ENCODE measurements around the gene NOP14. TPM values are rescaled to one million over a fixed set of nuclear protein-coding genes. Genes with fewer than 3 reads are reported as not detected.
"Not testable (repeated sequence)": the region's sequence is repeated elsewhere in the genome, so short reads cannot be mapped to it uniquely, and the experiment has no call there.

NOP14 gene
- total and polyA plus RNA-seq, 8 donors: 11.1 to 31.0 (median 17.4) TPM

DNA sequence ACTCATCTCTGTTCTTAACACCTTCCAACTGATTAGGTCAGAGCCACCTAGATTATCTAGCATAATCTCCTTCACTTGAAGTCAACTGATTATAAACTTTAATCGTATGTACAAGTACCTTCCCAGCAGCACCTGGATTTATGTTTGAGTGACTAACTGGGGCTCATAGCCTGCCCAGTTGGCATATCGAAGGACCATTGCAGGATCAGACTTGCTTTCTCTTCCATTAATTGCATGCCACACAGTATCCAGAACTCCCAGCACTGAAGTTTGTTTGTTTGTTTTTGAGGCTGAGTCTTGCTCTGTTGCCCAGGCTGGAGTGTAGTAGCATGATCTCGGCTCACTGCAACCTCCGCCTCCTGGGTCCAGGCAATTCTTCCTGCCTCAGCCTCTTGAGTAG lies 28.0 kb upstream of the NOP14 start:
- Histone ChIP-seq H3K27ac (no peak overlapping the region), H3K4me1 (no peaks in the 10 kb centered on the region), H3K27me3 (no peaks in the 10 kb centered on the region), H3K9me3 (no peaks in the 10 kb centered on the region), H3K36me3 (no peaks in the 10 kb centered on the region), H3K4me3 (no peak overlapping the region)
- TF ChIP-seq, protein P1, sequence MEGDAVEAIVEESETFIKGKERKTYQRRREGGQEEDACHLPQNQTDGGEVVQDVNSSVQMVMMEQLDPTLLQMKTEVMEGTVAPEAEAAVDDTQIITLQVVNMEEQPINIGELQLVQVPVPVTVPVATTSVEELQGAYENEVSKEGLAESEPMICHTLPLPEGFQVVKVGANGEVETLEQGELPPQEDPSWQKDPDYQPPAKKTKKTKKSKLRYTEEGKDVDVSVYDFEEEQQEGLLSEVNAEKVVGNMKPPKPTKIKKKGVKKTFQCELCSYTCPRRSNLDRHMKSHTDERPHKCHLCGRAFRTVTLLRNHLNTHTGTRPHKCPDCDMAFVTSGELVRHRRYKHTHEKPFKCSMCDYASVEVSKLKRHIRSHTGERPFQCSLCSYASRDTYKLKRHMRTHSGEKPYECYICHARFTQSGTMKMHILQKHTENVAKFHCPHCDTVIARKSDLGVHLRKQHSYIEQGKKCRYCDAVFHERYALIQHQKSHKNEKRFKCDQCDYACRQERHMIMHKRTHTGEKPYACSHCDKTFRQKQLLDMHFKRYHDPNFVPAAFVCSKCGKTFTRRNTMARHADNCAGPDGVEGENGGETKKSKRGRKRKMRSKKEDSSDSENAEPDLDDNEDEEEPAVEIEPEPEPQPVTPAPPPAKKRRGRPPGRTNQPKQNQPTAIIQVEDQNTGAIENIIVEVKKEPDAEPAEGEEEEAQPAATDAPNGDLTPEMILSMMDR (IDR thresholded peaks at IDR 0.05): no peak
- intact Hi-C loops (cut with DNase I): no loop called here
- FAIRE-seq (no peak), DNase-seq (no peak), ATAC-seq (no peak)
- 85 to 95% methylated on average over 4 of the region's 4 CpGs for WGBS, 2 donors

- 89 to 93% methylated on average over 7 of the region's 7 CpGs for whole genome bisulfite sequencing, 2 donors
- H3K27ac ChIP-seq; FAIRE-seq; H3K4me3 ChIP-seq; H3K36me3 ChIP-seq; ATAC-seq; H3K9me3 ChIP-seq; H3K4me1 ChIP-seq; intact Hi-C loops (cut with DNase I); H3K27me3 ChIP-seq; DNase-seq: not testable (repeated sequence)
These were observed 20.5 kb upstream of the NOP14 start for GRCh38 chr4:2983715-2984114.

DNA sequence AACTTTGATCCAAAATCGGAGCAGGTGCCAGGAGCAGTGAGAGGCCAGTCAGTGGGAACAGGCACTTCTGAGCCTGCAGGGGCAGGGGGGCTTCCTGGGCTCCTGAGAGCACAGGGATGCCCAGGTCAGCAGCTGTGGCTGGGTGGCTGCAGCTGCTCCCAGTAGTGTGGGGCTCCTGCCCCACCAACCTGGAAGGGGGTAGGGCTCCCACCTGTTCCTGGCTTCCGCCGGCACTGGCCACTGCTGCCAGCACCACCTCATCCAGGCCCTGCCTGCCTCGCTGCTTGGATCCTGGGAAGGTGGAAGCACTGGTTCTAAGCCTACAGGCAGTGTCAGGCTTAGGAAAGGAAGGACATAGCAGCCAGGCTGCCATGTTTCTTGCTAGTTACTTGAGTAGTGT lies 18.8 kb upstream of the NOP14 start:
- H3K36me3 ChIP-seq: no peaks in the 10 kb centered on the region
- H3K4me1 ChIP-seq: no peaks in the 10 kb centered on the region
- TF ChIP-seq, protein P1 (IDR thresholded peaks at IDR 0.05): no peak
- H3K27ac ChIP-seq: no peak overlapping the region
- WGBS, 2 donors: 94 to 96% methylated on average over 4 of the region's 4 CpGs
- H3K9me3 ChIP-seq: no peaks in the 10 kb centered on the region
- ATAC-seq (no peak), FAIRE-seq (no peak), DNase-seq (no peak)
- intact Hi-C loops (cut with DNase I): no loop called here
- H3K27me3 ChIP-seq: no peaks in the 10 kb centered on the region
- H3K4me3 ChIP-seq: no peak overlapping the region

GRCh38 chr4:2981256-2981819 lies 18.1 kb upstream of the NOP14 start:
- H3K4me3 ChIP-seq: no peak overlapping the region
- H3K4me1 ChIP-seq: no peaks in the 10 kb centered on the region
- no peak for DNase-seq
- no peak for ATAC-seq
- H3K27me3 ChIP-seq: no peaks in the 10 kb centered on the region
- 92 to 93% methylated on average over 4 of the region's 4 CpGs for WGBS, 2 donors
- FAIRE-seq: no peak
- intact Hi-C loops (cut with DNase I): no loop called here
- H3K36me3 ChIP-seq: no peaks in the 10 kb centered on the region
- TF ChIP-seq, protein P1 (IDR thresholded peaks at IDR 0.05): no peak
- H3K9me3 ChIP-seq: no peaks in the 10 kb centered on the region
- H3K27ac ChIP-seq: no peak overlapping the region

- FAIRE-seq: no peak
- WGBS, 2 donors: 86 to 87% methylated on average over 14 of the region's 14 CpGs
- no peak for DNase-seq
- H3K27me3 ChIP-seq: no peaks in the 10 kb centered on the region
- H3K4me3 ChIP-seq: no peak overlapping the region
- no peaks in the 10 kb centered on the region for H3K4me1 ChIP-seq
- no peaks in the 10 kb centered on the region for H3K9me3 ChIP-seq
- H3K27ac ChIP-seq: no peak overlapping the region
- peak in 2 of 4 donors; percentile 45 for ATAC-seq
- H3K36me3 ChIP-seq: no peaks in the 10 kb centered on the region
- intact Hi-C loops (cut with DNase I): loop anchor here in 1 of 3 donors (10.0 kb wide), 1 partner anchor 57 kb away; no protein-coding TSS in a partner anchor
- TF ChIP-seq, protein P1 (IDR thresholded peaks at IDR 0.05): no peak
These were observed 14.2 kb upstream of the NOP14 start for GRCh38 chr4:2977211-2978088.

Measured in pancreas (tissue), 10 donors.